Measurements from ENCODE around the gene THOC6. TPM values are rescaled to one million over a fixed set of nuclear protein-coding genes. Genes with fewer than 3 reads are reported as not detected.
A peak's percentile ranks its signal among the peaks of the same experiment; 100 is the strongest.

The THOC6 gene
- 27.4 to 33.4 TPM (median 28.8 TPM) in 3 replicates for total RNA-seq
- long read RNA-seq, transcript THOC6-202 (13 exons, 1,419 nt), result major isoform, 35 of 57 reads
- long read RNA-seq, partial matches to known transcripts, result 4 of 57 reads
- long read RNA-seq, other reads (novel, unspliced or antisense), result 16 of 57 reads

- H3K27me3 Mint-ChIP-seq (ENCODE audit: low read depth), result no peaks in the 10 kb centered on the region
- H3K4me1 Mint-ChIP-seq (ENCODE audit: low read depth), result peaks cover 29% of the 10 kb centered on the region
- peaks cover 18% of the 10 kb centered on the region for H3K36me3 Mint-ChIP-seq (ENCODE audit: low read depth)
- H3K27ac Mint-ChIP-seq (ENCODE audit: unreplicated experiment), result peak within 1 kb of the TSS; percentile 99
- peak; percentile 99 for DNase-seq (ENCODE audit: low spot score)
- peak within 1 kb of the TSS; percentile 91 for H3K4me3 Mint-ChIP-seq (ENCODE audit: unreplicated experiment)
- TF ChIP-seq CTCF (IDR thresholded peaks at IDR 0.05), result no peak
- H3K9me3 Mint-ChIP-seq (ENCODE audit: low read depth), result no peaks in the 10 kb centered on the region
These were observed at the start of gene THOC6, which contains the start of gene HCFC1R1 for GRCh38 chr16:3023669-3024478. Gene THOC6 (plus strand): TSS chr16:3024035. CDS start chr16:3024327, 292 bp downstream. Gene HCFC1R1 (minus strand): TSS chr16:3023942. CDS start chr16:3023941, 1 bp downstream.

GRCh38 chr16:2974319-2975056 is 49.3 kb upstream of the THOC6 start:
- peaks cover 5% of the 10 kb centered on the region for H3K4me1 Mint-ChIP-seq (ENCODE audit: low read depth)
- H3K4me3 Mint-ChIP-seq (ENCODE audit: unreplicated experiment), result no peak overlapping the region
- TF ChIP-seq CTCF (IDR thresholded peaks at IDR 0.05), result no peak
- no peaks in the 10 kb centered on the region for H3K36me3 Mint-ChIP-seq (ENCODE audit: low read depth)
- no peaks in the 10 kb centered on the region for H3K27me3 Mint-ChIP-seq (ENCODE audit: low read depth)
- DNase-seq (ENCODE audit: low spot score), result no peak
- H3K9me3 Mint-ChIP-seq (ENCODE audit: low read depth), result no peaks in the 10 kb centered on the region
- H3K27ac Mint-ChIP-seq (ENCODE audit: unreplicated experiment), result no peak overlapping the region

- peaks cover 9% of the 10 kb centered on the region for H3K4me1 Mint-ChIP-seq (ENCODE audit: low read depth)
- no peaks in the 10 kb centered on the region for H3K27me3 Mint-ChIP-seq (ENCODE audit: low read depth)
- H3K36me3 Mint-ChIP-seq (ENCODE audit: low read depth), result no peaks in the 10 kb centered on the region
- no peak overlapping the region for H3K27ac Mint-ChIP-seq (ENCODE audit: unreplicated experiment)
- H3K4me3 Mint-ChIP-seq (ENCODE audit: unreplicated experiment), result no peak overlapping the region
- no peak for TF ChIP-seq CTCF (IDR thresholded peaks at IDR 0.05)
- H3K9me3 Mint-ChIP-seq (ENCODE audit: low read depth), result no peaks in the 10 kb centered on the region
- DNase-seq (ENCODE audit: low spot score), result no peak
These were observed 48.6 kb upstream of the THOC6 start for GRCh38 chr16:2975161-2975795.

- Mint-ChIP-seq H3K27ac (ENCODE audit: unreplicated experiment) (no peak overlapping the region), H3K36me3 (ENCODE audit: low read depth) (no peaks in the 10 kb centered on the region), H3K4me3 (ENCODE audit: unreplicated experiment) (no peak overlapping the region), H3K9me3 (ENCODE audit: low read depth) (no peaks in the 10 kb centered on the region), H3K4me1 (ENCODE audit: low read depth) (peaks cover 9% of the 10 kb centered on the region), H3K27me3 (ENCODE audit: low read depth) (no peaks in the 10 kb centered on the region)
- TF ChIP-seq CTCF (IDR thresholded peaks at IDR 0.05), result no peak
- no peak for DNase-seq (ENCODE audit: low spot score)
These were observed 47.6 kb upstream of the THOC6 start for GRCh38 chr16:2976201-2976600.

- H3K27me3 Mint-ChIP-seq (ENCODE audit: low read depth), result no peaks in the 10 kb centered on the region
- H3K4me3 Mint-ChIP-seq (ENCODE audit: unreplicated experiment), result no peak overlapping the region
- DNase-seq (ENCODE audit: low spot score), result no peak
- TF ChIP-seq CTCF (IDR thresholded peaks at IDR 0.05), result no peak
- no peak overlapping the region for H3K27ac Mint-ChIP-seq (ENCODE audit: unreplicated experiment)
- H3K36me3 Mint-ChIP-seq (ENCODE audit: low read depth), result no peaks in the 10 kb centered on the region
- H3K9me3 Mint-ChIP-seq (ENCODE audit: low read depth), result no peaks in the 10 kb centered on the region
- H3K4me1 Mint-ChIP-seq (ENCODE audit: low read depth), result peaks cover 14% of the 10 kb centered on the region
These were observed 47.2 kb upstream of the THOC6 start for GRCh38 chr16:2976673-2977072.

Measured in chondrocyte (in vitro differentiated cells).